Cortex of kidney (tissue), 1 donor: ENCODE results near the gene RAX.
"Not testable (repeated sequence)": the region's sequence is repeated elsewhere in the genome, so short reads cannot be mapped to it uniquely, and the experiment has no call there.

Experiments used
- DNase-seq: peaks from one replicate; lab custom pipeline; 2025; lab: John Stamatoyannopoulos, UW

The RAX gene

GRCh38 chr18:59273759-59274532 is 692 bp upstream of the RAX start:
- no peak for DNase-seq

- no peak for DNase-seq
Observed at GRCh38 chr18:59272221-59272888, 899 bp downstream of the RAX start.

GRCh38 chr18:59271606-59272220 is 1.5 kb downstream of the RAX start:
- no peak for DNase-seq

GRCh38 chr18:59270689-59271257 is 2.5 kb downstream of the RAX start:
- no peak for DNase-seq

GRCh38 chr18:59269563-59270119 is 3.6 kb downstream of the RAX start:
- no peak for DNase-seq

GRCh38 chr18:59268721-59269562 is 4.3 kb downstream of the RAX start:
- no peak for DNase-seq

- no peak for DNase-seq
Observed at GRCh38 chr18:59268127-59268720, 5.0 kb downstream of the RAX start.

GRCh38 chr18:59267503-59268126 is 5.6 kb downstream of the RAX start:
- no peak for DNase-seq

- no peak for DNase-seq
Observed at GRCh38 chr18:59266886-59267502, 6.3 kb downstream of the RAX start.

- DNase-seq, result no peak
Observed at GRCh38 chr18:59266459-59266858, 6.8 kb downstream of the RAX start.

- DNase-seq, result no peak
Observed at GRCh38 chr18:59265974-59266369, 7.3 kb downstream of the RAX start.

- no peak for DNase-seq
Observed at GRCh38 chr18:59265246-59265973, 7.8 kb downstream of the RAX start.

GRCh38 chr18:59264651-59265245 is 8.5 kb downstream of the RAX start:
- no peak for DNase-seq

GRCh38 chr18:59264121-59264571 is 9.1 kb downstream of the RAX start:
- no peak for DNase-seq

- DNase-seq, result no peak
Observed at GRCh38 chr18:59263661-59264060, 9.6 kb downstream of the RAX start.

GRCh38 chr18:59262243-59262642 is 11.0 kb downstream of the RAX start:
- not testable (repeated sequence) for DNase-seq

GRCh38 chr18:59261842-59262241 is 11.4 kb downstream of the RAX start:
- DNase-seq, result not testable (repeated sequence)

- DNase-seq, result not testable (repeated sequence)
Observed at GRCh38 chr18:59255491-59255890, 17.8 kb downstream of the RAX start.

- DNase-seq, result no peak
Observed at GRCh38 chr18:59249199-59249774, 24.0 kb downstream of the RAX start.
